Mucosa of descending colon (tissue), 3 donors: ENCODE measurements around the gene ALMS1. TPM values are rescaled to one million over a fixed set of nuclear protein-coding genes. Genes with fewer than 3 reads are reported as not detected.
A peak's percentile ranks its signal among the peaks of the same experiment; 100 is the strongest.
"Not testable (repeated sequence)": the region's sequence is repeated elsewhere in the genome, so short reads cannot be mapped to it uniquely, and the experiment has no call there.

Source experiments
- ATAC-seq: fragments of 200-7000 bp; cut with Tn5 transposase; one replicate; pipeline ENCODE4 v1.9.1; 2020; ENCODE audit warnings: mild to moderate bottlenecking, moderate library complexity
- DNase-seq, 3 donors: peaks; one replicate each; pipeline ENCODE4 v3.0.0-alpha.2; 2020
- H3K36me3 ChIP-seq: fragments of 200-600 bp; one replicate; pipeline ENCODE4 v1.8.0; 2021; ENCODE audit warnings: low read depth, mild to moderate bottlenecking
- H3K4me1 ChIP-seq: fragments of 200-600 bp; one replicate; pipeline ENCODE4 v1.8.0; 2021; ENCODE audit warnings: low read depth, mild to moderate bottlenecking
- H3K4me3 ChIP-seq: fragments of 200-600 bp; one replicate; pipeline ENCODE4 v1.8.0; 2021; ENCODE audit warnings: mild to moderate bottlenecking
- H3K9me3 ChIP-seq: fragments of 200-600 bp; one replicate; pipeline ENCODE4 v1.8.0; 2021; ENCODE audit warnings: mild to moderate bottlenecking
- CTCF ChIP-seq: fragments of 200-600 bp; IDR thresholded peaks from one replicate; pipeline ENCODE4 v1.8.0; 2022; ENCODE audit warnings: antibody characterized with exemption, mild to moderate bottlenecking
- intact Hi-C, 2 donors: fragments of 100-400 bp; cut with DNase I in 1 of 2; cut with micrococcal nuclease in 1 of 2; formaldehyde crosslinking; loops; one replicate each; pipeline versions ENCODE4 v1.11.0 to v1.11.1; 2022; cut with DNase I, micrococcal nuclease
- total RNA-seq, 3 donors: library from RNA; stranded (reverse); fragmentation: NEBNext Ultra II Directional in 2 of 3; extraction: Animal tissue kit (Norgen Biotek cat#: 25700) in 2 of 3; gene quantifications; one replicate each; pipeline versions ENCODE4 v1.2.1 to v1.2.4, GENCODE V29; 2021 to 2023
- donor health status: DM: no; HTN: no; CAD: no; lungs with moderate emphysema.
- donor health status: DM: no; HTN: no; CAD: no.
- donor health status: DM: no; HTN: yes; CAD: no.

The ALMS1 gene
- total RNA-seq, 3 donors from 2014 or later, result 18.3 to 26.6 (median 21.5) TPM

GRCh38 chr2:73640511-73640911, 254.9 kb downstream of the ALMS1 start:
- intact Hi-C loops, result no loop called here

GRCh38 chr2:73640946-73641766, 255.5 kb downstream of the ALMS1 start:
- no peak for ATAC-seq
- DNase-seq, result no peak
- Histone ChIP-seq H3K4me1 (peaks cover 19% of the 10 kb centered on the region), H3K36me3 (no peaks in the 10 kb centered on the region), H3K9me3 (no peaks in the 10 kb centered on the region), H3K4me3 (no peak overlapping the region)
- intact Hi-C loops, result no loop called here
- no peak for TF ChIP-seq CTCF

More at GRCh38 chr2:73640511-73640911, 254.9 kb downstream of the ALMS1 start:
- DNase-seq, result no peak
- no peaks in the 10 kb centered on the region for H3K36me3 ChIP-seq
- no peaks in the 10 kb centered on the region for H3K9me3 ChIP-seq
- H3K4me3 ChIP-seq, result no peak overlapping the region
- peak; percentile 61 for ATAC-seq
- peaks cover 19% of the 10 kb centered on the region for H3K4me1 ChIP-seq
- no peak for TF ChIP-seq CTCF

- DNase-seq (no peak), ATAC-seq (peak; percentile 38)
- Histone ChIP-seq H3K4me1 (peaks cover 19% of the 10 kb centered on the region), H3K9me3 (no peaks in the 10 kb centered on the region), H3K4me3 (no peak overlapping the region), H3K36me3 (no peaks in the 10 kb centered on the region)
- no peak for TF ChIP-seq CTCF
- intact Hi-C loops, result no loop called here
Observed at GRCh38 chr2:73641767-73642062, 256.1 kb downstream of the ALMS1 start.

- H3K4me1 ChIP-seq, result peaks cover 15% of the 10 kb centered on the region
- no peak for DNase-seq
- TF ChIP-seq CTCF, result no peak
- intact Hi-C loops, result no loop called here
- H3K4me3 ChIP-seq, result no peak within 1 kb of the TSS
- peak; percentile 52 for ATAC-seq
- no peaks in the 10 kb centered on the region for H3K36me3 ChIP-seq
- no peaks in the 10 kb centered on the region for H3K9me3 ChIP-seq
Observed at GRCh38 chr2:73642338-73643018, 256.8 kb downstream of the ALMS1 start, which contains the start of gene NAT8. TSS of gene NAT8 (minus strand) at chr2:73642422. CDS start at chr2:73641628, 794 bp downstream.

GRCh38 chr2:73647690-73648089, 262.1 kb downstream of the ALMS1 start:
- H3K9me3 ChIP-seq, H3K4me3 ChIP-seq, intact Hi-C loops, H3K36me3 ChIP-seq, ATAC-seq, DNase-seq, H3K4me1 ChIP-seq: not testable (repeated sequence)

GRCh38 chr2:73651591-73652230, 266.1 kb downstream of the ALMS1 start:
- intact Hi-C loops, result no loop called here

More at GRCh38 chr2:73651591-73652230, 266.1 kb downstream of the ALMS1 start:
- no peak overlapping the region for H3K4me3 ChIP-seq
- no peak for TF ChIP-seq CTCF
- no peak for ATAC-seq
- H3K36me3 ChIP-seq, result no peaks in the 10 kb centered on the region
- H3K4me1 ChIP-seq, result no peaks in the 10 kb centered on the region
- DNase-seq, result no peak
- peaks cover 3% of the 10 kb centered on the region for H3K9me3 ChIP-seq
